GM18505 (cell line): ENCODE results near the gene HAUS5.

ENCODE experiments used
- ATAC-seq: cut with Tn5 transposase; IDR thresholded peaks from one replicate; pipeline ENCODE4 v1.9.1; 2021; ENCODE audit not compliant: unreplicated experiment
- POLR2A ChIP-seq: IDR thresholded peaks from 4 replicates; pipeline ENCODE4 v1.6.1; 2011; ENCODE audit warnings: borderline replicate concordance; ENCODE audit not compliant: insufficient read depth, insufficient read length; ENCODE audit errors: extremely low read depth

Gene HAUS5

GRCh38 chr19:35663981-35664380 is 51.4 kb downstream of the HAUS5 start:
- no peak for ATAC-seq
- no peak for TF ChIP-seq POLR2A

DNA sequence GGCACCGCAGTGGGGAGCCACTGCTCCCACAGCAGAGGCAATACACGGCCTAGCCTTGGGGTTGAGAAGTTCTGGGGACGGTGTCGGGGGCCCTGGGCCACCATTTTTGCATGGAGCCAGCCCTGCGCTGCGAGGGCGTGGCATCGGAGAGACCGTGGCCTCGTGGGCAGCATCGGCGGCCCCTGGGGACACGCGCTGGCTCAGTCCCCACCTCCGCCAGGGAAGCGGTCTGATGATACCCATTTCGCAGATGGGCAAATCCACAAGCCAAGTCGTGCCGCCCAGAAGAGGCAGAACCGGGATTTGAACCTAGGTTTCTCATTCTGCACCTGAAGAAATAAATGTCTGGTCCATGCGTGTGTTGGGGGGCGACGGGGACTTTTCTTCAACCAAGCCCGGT is 52.6 kb downstream of the HAUS5 start:
- TF ChIP-seq POLR2A: no peak
- ATAC-seq: no peak

DNA sequence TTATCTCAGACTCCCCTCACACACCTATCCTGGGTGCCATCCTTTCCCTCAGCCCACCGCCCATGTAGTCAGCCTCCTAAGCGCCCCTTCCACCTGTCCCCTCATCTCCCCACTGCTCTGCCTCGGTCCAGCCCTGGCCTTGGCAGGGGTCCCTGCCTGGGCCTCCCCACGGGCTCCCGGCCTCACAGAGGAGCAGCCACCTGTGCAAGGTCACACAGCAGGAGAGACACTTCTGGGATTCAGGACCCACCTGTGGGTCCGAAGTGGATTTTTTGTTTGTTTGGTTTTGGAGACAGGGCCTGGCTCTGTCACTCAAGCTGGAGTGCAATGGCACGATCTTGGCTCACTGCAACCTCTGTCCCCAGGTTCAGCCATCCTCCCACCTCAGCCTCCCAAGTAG is 53.1 kb downstream of the HAUS5 start:
- ATAC-seq: no peak
- TF ChIP-seq POLR2A: no peak

- no peak for ATAC-seq
- no peak for TF ChIP-seq POLR2A
Observed at GRCh38 chr19:35666251-35666913, 53.8 kb downstream of the HAUS5 start, which contains the start of gene UPK1A. UPK1A (plus strand) TSS chr19:35666517; CDS start chr19:35666813, 296 bp downstream.

GRCh38 chr19:35669566-35669965 is 57.0 kb downstream of the HAUS5 start:
- ATAC-seq: no peak
- TF ChIP-seq POLR2A: no peak

DNA sequence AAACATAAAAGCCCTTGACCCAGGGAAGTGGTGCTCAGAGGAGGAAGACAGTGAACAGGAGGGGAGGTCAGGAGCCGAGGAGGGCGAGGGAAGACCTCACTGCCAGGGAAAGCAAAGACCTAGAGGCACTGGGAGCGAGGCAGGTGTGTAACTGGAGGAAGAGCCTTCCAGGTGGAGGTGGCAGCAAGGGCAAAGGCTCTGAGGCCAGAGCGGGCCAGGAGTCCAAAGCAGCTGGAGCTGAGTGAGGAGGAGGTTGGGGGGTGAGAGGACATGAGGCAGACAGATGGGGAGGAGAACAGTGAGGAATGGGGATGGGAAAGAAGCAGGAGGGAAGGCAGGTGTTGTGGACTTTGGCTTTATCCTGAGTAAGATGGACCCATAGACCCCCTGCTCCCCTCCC is 57.4 kb downstream of the HAUS5 start:
- TF ChIP-seq POLR2A: no peak
- no peak for ATAC-seq

- no peak for ATAC-seq
Observed at GRCh38 chr19:35670686-35671085, 58.2 kb downstream of the HAUS5 start.

DNA sequence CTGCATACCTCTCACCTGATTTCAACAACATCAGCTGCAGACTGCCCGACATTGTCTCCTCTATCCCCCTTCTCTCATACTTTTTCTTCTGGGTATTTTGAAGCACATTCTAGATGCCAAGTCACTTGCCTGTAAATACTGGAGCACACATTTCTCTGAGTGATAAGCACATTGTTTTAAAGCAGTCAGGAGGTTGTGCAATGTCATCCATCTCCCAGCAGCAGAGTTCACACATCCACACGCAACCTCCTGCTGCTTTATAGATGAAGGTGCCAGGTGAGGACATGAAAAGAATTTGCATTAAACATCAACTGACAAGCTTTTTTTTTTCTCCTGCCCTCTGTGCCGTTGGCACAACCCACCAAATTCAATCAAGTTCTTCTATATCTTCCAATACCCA is 59.3 kb downstream of the HAUS5 start:
- no peak for TF ChIP-seq POLR2A
- no peak for ATAC-seq

More at GRCh38 chr19:35670686-35671085, 58.2 kb downstream of the HAUS5 start:
- TF ChIP-seq POLR2A: no peak

GRCh38 chr19:35673121-35673804 is 60.7 kb downstream of the HAUS5 start:
- no peak for TF ChIP-seq POLR2A
- no peak for ATAC-seq
